Psoas muscle (tissue), 8 donors: ENCODE data around the gene AMH. TPM values are rescaled to one million over a fixed set of nuclear protein-coding genes. Genes with fewer than 3 reads are reported as not detected.

Experiments
- ATAC-seq, 4 donors: fragments of 200-7000 bp; cut with Tn5 transposase; one replicate each; pipeline ENCODE4 v1.9.1; 2020; ENCODE audit warnings: moderate library complexity in 3 of 4, mild to moderate bottlenecking in 2 of 4
- DNase-seq, 2 donors: peaks; one replicate each; pipeline ENCODE4 v3.0.0-alpha.2; 2020
- H3K27ac ChIP-seq: fragments of 200-600 bp; one replicate; pipeline ENCODE4 v1.8.0; 2022
- H3K27me3 ChIP-seq, 3 donors: fragments of 200-600 bp in 1 of 3; one replicate each; pipeline versions ENCODE4 v1.6.1 to v1.8.0; 2013 to 2022; ENCODE audit warnings: low read length in 2 of 3, mild to moderate bottlenecking in 2 of 3, moderate library complexity in 1 of 3; ENCODE audit not compliant: insufficient read depth in 3 of 3
- H3K36me3 ChIP-seq, 2 donors: fragments of 200-600 bp in 1 of 2; one replicate each; pipeline versions ENCODE4 v1.6.1 to v1.8.0; 2013 to 2022; ENCODE audit warnings: low read depth in 1 of 2, mild to moderate bottlenecking in 1 of 2, moderate library complexity in 1 of 2; ENCODE audit not compliant: insufficient read depth in 1 of 2
- H3K4me1 ChIP-seq: fragments of 200-600 bp; one replicate; pipeline ENCODE4 v1.8.0; 2022
- H3K4me3 ChIP-seq: fragments of 200-600 bp; one replicate; pipeline ENCODE4 v1.8.0; 2022; ENCODE audit warnings: mild to moderate bottlenecking
- H3K9me3 ChIP-seq: fragments of 200-600 bp; one replicate; pipeline ENCODE4 v1.8.0; 2022
- CTCF ChIP-seq: fragments of 200-600 bp; IDR thresholded peaks from one replicate; pipeline ENCODE4 v1.8.0; 2022; ENCODE audit warnings: antibody characterized with exemption
- WGBS, 3 donors: extraction: QIAGEN DNeasy Blood & Tissue Kit; methylation state at CpG; one replicate each; pipeline versions ENCODE4 v1.1.6 to v1.1.7; 2013; 5-methylcytosine and 5-hydroxymethylcytosine counted together
- intact Hi-C, 2 donors: fragments of 100-400 bp; cut with DNase I; formaldehyde crosslinking; loops; one replicate each; pipeline versions ENCODE4 v1.11.0 to v1.14.2; 2022
- polyA plus RNA-seq, 3 donors: library from polyadenylated mRNA; stranded (reverse); fragments of 200-250 nt; gene quantifications; one replicate each; pipeline ENCODE4 v1.2.3, GENCODE V29; 2013
- total RNA-seq, 4 donors: library from RNA; stranded (reverse); fragmentation: NEBNext Ultra II Directional in 2 of 4; extraction: Animal tissue kit (Norgen Biotek cat#: 25700) in 2 of 4; gene quantifications; one replicate each; pipeline versions ENCODE4 v1.2.1 to v1.2.4, GENCODE V29; 2021 to 2023
- donor health status: healthy with polysubstance abuse.
- donor health status: DM: no; HTN: no; CAD: no; lungs with moderate emphysema.
- donor health status: Bipolar disorder and iron deficiency.
- donor health status: healthy.
- donor health status: DM: yes; HTN: yes; CAD: no.
- donor health status: DM: no; HTN: no; CAD: no.
- donor health status: DM: no; HTN: no; CAD: no.
- donor health status: DM: yes; HTN: yes; CAD: no.

AMH gene
- total and polyA plus RNA-seq, 7 donors, result 0.38 to 3.6 (median 2.2) TPM

DNA sequence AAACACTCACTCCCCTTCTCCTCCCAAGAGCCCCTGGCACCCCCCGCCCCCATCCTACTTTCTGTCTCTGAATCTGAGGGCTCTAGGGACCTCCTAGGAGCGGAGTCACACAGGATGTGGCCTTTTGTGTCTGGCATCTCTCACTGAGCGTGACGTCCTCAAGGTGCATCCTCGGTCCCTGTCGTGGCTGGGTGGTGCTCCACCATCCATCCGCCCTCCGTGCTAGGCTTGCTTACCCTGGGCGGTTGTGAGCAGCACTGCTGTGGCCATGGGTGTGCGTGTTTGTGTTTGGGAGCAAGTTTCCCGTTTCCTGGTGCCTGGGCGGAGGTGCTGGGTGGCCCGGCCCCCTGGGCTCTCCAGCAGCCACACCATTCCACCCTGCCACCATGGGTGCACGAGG, 25.2 kb upstream of the AMH start:
- Histone ChIP-seq H3K4me1 (peaks cover 5% of the 10 kb centered on the region), H3K36me3 (peaks cover 10 to 90% of the 10 kb centered on the region in 2 donors), H3K4me3 (no peak overlapping the region), H3K27me3 (no peaks in the 10 kb centered on the region), H3K27ac (no peak overlapping the region), H3K9me3 (no peaks in the 10 kb centered on the region)
- ATAC-seq (no peak), DNase-seq (no peak)
- intact Hi-C loops, result no loop called here
- WGBS, 3 donors, result 89 to 94% (median 90%) methylated on average over 14 of the region's 14 CpGs
- no peak for TF ChIP-seq CTCF

DNA sequence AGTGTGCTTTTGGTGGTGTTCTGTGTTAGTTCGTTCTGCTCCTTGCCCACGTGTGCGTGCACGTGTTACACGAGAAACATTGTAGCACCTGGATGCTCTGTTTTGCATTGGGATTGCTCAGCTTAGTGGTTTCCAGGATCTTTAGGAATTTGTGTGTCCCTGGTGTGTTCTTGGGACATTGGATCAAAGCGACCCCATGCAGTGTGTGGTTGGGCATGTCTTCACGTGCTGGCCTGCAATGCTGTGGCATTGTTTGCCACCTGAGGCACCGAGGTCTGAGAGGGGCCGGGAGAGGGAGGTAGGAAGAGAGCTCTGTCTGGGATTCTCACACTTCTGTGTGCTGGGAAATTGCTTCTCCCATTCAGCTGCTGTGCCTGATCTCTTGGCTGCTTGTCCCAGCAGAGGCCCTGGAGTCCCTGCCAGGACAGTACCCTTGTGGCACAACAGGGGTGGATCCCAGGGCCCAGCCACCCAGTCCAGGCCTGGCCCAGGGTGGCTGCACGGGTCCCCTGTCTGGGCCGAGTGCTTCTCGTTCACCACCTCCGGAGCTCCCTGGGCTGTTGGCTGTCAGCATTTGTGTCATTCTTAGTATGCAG, 24.3 kb upstream of the AMH start:
- no peak overlapping the region for H3K27ac ChIP-seq
- no peak for ATAC-seq
- no peak for TF ChIP-seq CTCF
- 78 to 83% (median 81%) methylated on average over 13 of the region's 13 CpGs for WGBS, 3 donors
- DNase-seq, result no peak
- peaks cover 5% of the 10 kb centered on the region for H3K4me1 ChIP-seq
- intact Hi-C loops, result loop anchor here in 1 of 2 donors (5.0 kb wide), 1 partner anchor 33 kb away; no protein-coding TSS in a partner anchor
- no peaks in the 10 kb centered on the region for H3K27me3 ChIP-seq
- H3K9me3 ChIP-seq, result no peaks in the 10 kb centered on the region
- H3K36me3 ChIP-seq, result peaks cover 10 to 89% of the 10 kb centered on the region in 2 donors
- no peak overlapping the region for H3K4me3 ChIP-seq

- no peaks in the 10 kb centered on the region for H3K27me3 ChIP-seq
- H3K36me3 ChIP-seq, result peaks cover 13 to 89% of the 10 kb centered on the region in 2 donors
- H3K4me1 ChIP-seq, result peaks cover 7% of the 10 kb centered on the region
- TF ChIP-seq CTCF, result no peak
- ATAC-seq (no peak), DNase-seq (no peak)
- 95 to 96% (median 96%) methylated on average over 26 to 32 of the region's 32 CpGs for WGBS, 3 donors
- intact Hi-C loops, result loop anchor here in 1 of 2 donors (5.0 kb wide), 1 partner anchor 33 kb away; no protein-coding TSS in a partner anchor
- no peaks in the 10 kb centered on the region for H3K9me3 ChIP-seq
- H3K4me3 ChIP-seq, result no peak overlapping the region
- H3K27ac ChIP-seq, result no peak overlapping the region
Measured at GRCh38 chr19:2225415-2226050, 23.6 kb upstream of the AMH start.

GRCh38 chr19:2226051-2226839, 22.9 kb upstream of the AMH start:
- Histone ChIP-seq H3K9me3 (no peaks in the 10 kb centered on the region), H3K4me1 (peaks cover 14% of the 10 kb centered on the region), H3K27ac (no peak overlapping the region), H3K4me3 (no peak overlapping the region), H3K27me3 (no peaks in the 10 kb centered on the region), H3K36me3 (peaks cover 13 to 82% of the 10 kb centered on the region in 2 donors)
- ATAC-seq (no peak), DNase-seq (no peak)
- 91 to 94% (median 92%) methylated on average over 50 to 59 of the region's 59 CpGs for WGBS, 3 donors
- intact Hi-C loops, result loop anchor here in 1 of 2 donors (5.0 kb wide), 1 partner anchor 34 kb away; no protein-coding TSS in a partner anchor
- TF ChIP-seq CTCF, result no peak
